Measurements from ENCODE around the gene P4HA1. TPM values are rescaled to one million over a fixed set of nuclear protein-coding genes. Genes with fewer than 3 reads are reported as not detected.
A peak's percentile ranks its signal among the peaks of the same experiment; 100 is the strongest.
"Not testable (repeated sequence)": the region's sequence is repeated elsewhere in the genome, so short reads cannot be mapped to it uniquely, and the experiment has no call there.

P4HA1 gene
- total RNA-seq, result 75.0 TPM
- long read RNA-seq, transcript P4HA1-203 (15 exons, 2,727 nt), result minor isoform, 52 of 136 reads
- long read RNA-seq, transcript P4HA1-202 (15 exons, 2,727 nt), result major isoform, 58 of 136 reads
- long read RNA-seq, partial matches to known transcripts, result 12 of 136 reads
- long read RNA-seq, other reads (novel, unspliced or antisense), result 14 of 136 reads

DNA sequence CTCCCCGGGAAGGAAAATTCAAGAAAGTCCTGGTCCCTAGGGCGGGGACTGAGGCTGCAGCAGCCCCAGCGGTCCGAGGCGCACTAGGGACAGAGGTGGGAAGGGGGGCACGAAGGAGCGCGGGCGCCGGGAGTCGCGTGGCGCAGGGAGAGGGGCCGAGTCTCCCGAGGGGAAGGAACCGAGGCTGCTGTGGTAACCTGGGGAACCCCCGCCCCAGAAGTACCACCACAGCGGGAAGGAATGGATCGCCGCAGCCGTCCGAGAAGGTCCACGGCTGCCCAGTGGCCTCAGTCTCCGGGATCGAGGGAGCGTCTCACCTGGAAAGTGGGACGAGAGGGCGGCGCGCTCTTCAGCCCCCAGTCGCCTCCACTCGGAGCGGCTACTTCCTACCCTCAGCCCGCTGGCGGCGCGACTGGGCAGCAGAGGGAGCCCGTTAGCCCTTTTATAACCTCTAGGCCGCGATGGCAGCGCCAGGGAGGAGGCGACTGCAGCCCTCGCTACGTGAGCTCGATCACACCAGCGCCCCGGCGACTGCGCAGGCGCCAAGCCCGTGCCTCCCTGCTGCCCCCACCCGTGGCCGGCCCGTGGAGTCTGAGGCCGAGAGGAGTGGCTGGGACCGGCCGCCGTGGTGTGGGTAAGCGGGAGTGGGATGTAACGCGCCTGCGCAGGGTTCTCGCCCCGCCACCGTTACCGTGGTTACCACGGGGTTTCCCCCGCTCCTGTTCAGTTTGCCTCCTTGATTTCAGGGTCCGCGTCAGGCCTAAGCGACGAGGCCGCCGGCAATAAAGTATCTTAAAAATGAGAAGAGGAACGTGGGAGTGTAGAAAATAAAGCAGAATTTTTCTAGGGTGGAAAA, at the start of gene P4HA1:
TSS of gene P4HA1 (minus strand) at position 418 of the 856 bp plus-strand sequence. CDS start 21,983 bp downstream, outside the sequence.
- intact Hi-C loops (cut with micrococcal nuclease), result no loop called here
- DNase-seq (peak; percentile 100), ATAC-seq (peak; percentile 96)

- ATAC-seq (no peak), DNase-seq (no peak)
- intact Hi-C loops (cut with micrococcal nuclease), result no loop called here
Observed at GRCh38 chr10:73141603-73142002, 44.9 kb upstream of the P4HA1 start.

DNA sequence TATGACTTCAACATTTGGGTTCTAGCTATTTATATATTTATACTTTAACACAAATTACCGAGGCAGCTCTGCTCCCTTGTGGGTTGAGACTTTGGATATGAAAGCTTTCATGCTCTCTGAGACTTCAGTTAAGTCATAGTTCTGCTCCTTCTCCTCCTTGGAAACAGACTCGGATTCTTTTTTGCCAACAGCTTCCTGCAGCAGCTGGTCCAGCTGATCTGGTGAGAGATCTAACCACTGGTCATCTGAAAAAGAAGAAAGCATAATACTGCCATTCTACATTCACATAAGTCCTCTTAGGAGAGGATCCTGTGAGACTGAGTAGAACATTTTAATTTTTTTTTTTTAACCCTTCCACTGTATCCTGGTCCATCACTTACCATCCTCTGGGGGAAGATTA, 42.6 kb upstream of the P4HA1 start:
- intact Hi-C loops (cut with micrococcal nuclease), result no loop called here

DNA sequence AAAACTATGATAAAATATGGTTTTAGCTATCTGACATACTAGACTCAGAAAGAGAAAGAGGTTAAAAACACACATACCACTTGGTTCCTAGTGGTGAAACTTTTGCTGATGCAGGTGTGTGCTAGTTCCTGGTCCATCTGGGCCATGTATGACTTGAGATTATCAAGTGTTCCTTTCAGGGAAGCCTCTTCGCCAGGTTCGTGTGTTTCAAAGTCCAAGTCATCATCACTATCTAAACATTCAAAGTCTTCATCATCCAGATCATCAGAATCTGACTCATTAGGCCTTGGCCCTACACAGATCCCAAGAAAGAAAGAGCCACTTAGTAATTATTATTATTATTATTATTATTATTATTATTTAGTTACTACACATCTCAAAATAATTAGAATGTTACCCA, 40.0 kb upstream of the P4HA1 start:
- intact Hi-C loops (cut with micrococcal nuclease), result no loop called here
- no peak for DNase-seq

More for the DNA sequence above, 42.6 kb upstream of the P4HA1 start:
- ATAC-seq (no peak), DNase-seq (no peak)

DNA sequence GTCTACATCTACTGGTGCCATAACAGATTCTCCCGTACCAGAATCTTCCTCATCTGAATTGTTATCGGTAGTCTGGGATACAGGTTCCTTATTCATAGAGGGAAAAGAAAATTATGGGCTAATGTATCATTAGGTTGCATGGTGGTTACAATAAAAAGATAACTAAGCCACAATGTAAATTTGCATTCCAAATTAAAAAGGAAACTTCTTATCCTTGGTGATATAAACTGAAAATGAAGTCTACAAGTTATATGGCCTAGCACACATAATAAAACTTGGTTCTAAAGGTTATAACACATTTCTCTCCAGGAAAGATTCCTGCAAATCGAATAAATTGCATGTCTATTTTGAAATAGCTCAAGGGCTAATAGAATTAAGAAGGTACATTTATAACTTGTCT, 38.1 kb upstream of the P4HA1 start:
- intact Hi-C loops (cut with micrococcal nuclease), result no loop called here

More for the DNA sequence above, 40.0 kb upstream of the P4HA1 start:
- ATAC-seq, result no peak

GRCh38 chr10:73131913-73132686, 35.4 kb upstream of the P4HA1 start:
- DNase-seq (no peak), ATAC-seq (no peak)
- intact Hi-C loops (cut with micrococcal nuclease), result no loop called here

More for the DNA sequence above, 38.1 kb upstream of the P4HA1 start:
- no peak for ATAC-seq
- no peak for DNase-seq

- DNase-seq, result no peak
- ATAC-seq, result no peak
- intact Hi-C loops (cut with micrococcal nuclease), result no loop called here
Observed at GRCh38 chr10:73131301-73131700, 34.6 kb upstream of the P4HA1 start.

DNA sequence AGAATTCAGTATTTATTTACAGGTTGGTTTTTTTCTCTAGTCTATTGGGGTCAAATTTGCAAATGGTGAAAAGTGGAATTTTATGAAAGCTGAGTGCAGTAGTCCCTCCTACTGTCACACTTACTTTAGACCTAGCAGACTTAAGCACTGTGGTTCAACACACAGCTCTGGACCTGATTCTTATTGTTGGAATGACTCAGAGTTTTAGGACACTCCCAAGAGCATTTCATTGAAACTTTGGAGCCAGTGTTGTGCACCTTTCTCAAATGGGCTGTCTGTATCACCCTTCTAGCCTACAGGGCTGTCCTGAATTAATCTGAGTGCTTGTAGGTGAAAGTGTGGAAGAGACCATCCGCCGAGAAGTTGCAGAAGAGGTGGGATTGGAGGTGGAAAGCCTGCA, 29.7 kb upstream of the P4HA1 start:
- DNase-seq (no peak), ATAC-seq (no peak)
- intact Hi-C loops (cut with micrococcal nuclease), result no loop called here

GRCh38 chr10:73119952-73120351, 23.3 kb upstream of the P4HA1 start:
- DNase-seq (no peak), ATAC-seq (no peak)
- intact Hi-C loops (cut with micrococcal nuclease), result no loop called here

GRCh38 chr10:73119457-73119856, 22.8 kb upstream of the P4HA1 start:
- ATAC-seq (no peak), DNase-seq (no peak)
- intact Hi-C loops (cut with micrococcal nuclease), result no loop called here

- ATAC-seq (peak; percentile 87), DNase-seq (no peak)
- intact Hi-C loops (cut with micrococcal nuclease), result no loop called here
Observed at GRCh38 chr10:73117976-73118743, 21.5 kb upstream of the P4HA1 start.

- ATAC-seq (no peak), DNase-seq (no peak)
- intact Hi-C loops (cut with micrococcal nuclease), result no loop called here
Observed at GRCh38 chr10:73116017-73116416, 19.4 kb upstream of the P4HA1 start.

- intact Hi-C loops (cut with micrococcal nuclease), result no loop called here
- no peak for ATAC-seq
Observed at GRCh38 chr10:73113551-73113950, 16.9 kb upstream of the P4HA1 start.

GRCh38 chr10:73112032-73112431, 15.4 kb upstream of the P4HA1 start:
- ATAC-seq; DNase-seq; intact Hi-C loops (cut with micrococcal nuclease): not testable (repeated sequence)

More at GRCh38 chr10:73113551-73113950, 16.9 kb upstream of the P4HA1 start:
- no peak for DNase-seq

- peak; percentile 54 for DNase-seq
- peak; percentile 95 for ATAC-seq
- intact Hi-C loops (cut with micrococcal nuclease), result no loop called here
Observed at GRCh38 chr10:73110345-73110849, 13.7 kb upstream of the P4HA1 start, which contains the start of gene NUDT13. Gene NUDT13, plus strand, starts transcription at chr10:73110455. Its CDS starts 3,911 bp downstream, at chr10:73114366.

DNA sequence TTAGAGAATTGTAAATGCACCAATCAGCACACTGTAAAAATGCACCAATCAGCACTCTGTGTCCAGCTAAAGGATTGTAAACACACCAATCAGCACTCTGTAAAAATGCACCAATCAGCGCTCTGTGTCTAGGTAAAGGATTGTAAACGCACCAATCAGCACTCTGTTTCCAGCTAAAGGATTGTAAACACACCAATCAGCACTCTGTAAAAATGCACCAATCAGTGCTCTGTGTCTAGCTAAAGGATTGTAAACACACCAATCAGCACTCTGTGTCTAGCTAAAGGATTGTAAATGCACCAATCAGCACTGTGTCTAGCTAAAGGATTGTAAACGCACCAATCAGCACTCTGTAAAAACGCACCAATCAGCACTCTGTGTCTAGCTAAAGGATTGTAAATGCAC, 12.6 kb upstream of the P4HA1 start:
- ATAC-seq; DNase-seq; intact Hi-C loops (cut with micrococcal nuclease): not testable (repeated sequence)

DNA sequence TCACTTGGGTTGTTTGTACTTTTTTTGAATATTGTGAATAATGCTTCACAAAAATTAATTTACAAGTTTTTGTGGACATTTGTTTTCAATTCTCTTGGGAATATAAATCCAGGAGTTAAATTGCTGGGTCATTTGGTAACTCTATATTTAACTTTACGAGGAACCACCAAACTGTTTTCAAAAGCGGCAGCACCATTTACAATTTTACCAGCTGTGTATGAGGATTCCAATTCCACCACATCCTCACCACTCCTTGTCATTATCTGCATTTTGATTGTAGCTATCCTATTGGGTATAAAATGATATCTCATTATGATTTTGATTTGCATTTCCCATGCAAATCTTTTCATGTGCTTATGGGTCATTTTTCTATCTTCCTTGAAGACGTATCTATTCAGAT, 9.6 kb upstream of the P4HA1 start:
- intact Hi-C loops (cut with micrococcal nuclease), result no loop called here
- ATAC-seq, result no peak
- no peak for DNase-seq

GRCh38 chr10:73099141-73099540, 2.5 kb upstream of the P4HA1 start:
- intact Hi-C loops (cut with micrococcal nuclease), result no loop called here
- no peak for DNase-seq
- ATAC-seq, result no peak

GRCh38 chr10:73097305-73097670, 622 bp upstream of the P4HA1 start:
- no peak for DNase-seq
- intact Hi-C loops (cut with micrococcal nuclease), result no loop called here
- no peak for ATAC-seq

Data from left ventricle myocardium superior (tissue), 1 donor.